ENCODE data around the gene NUBPL.

NUBPL gene

GRCh38 chr14:31678421-31679249 lies 117.4 kb downstream of the NUBPL start:
- no peak for DNase-seq (ENCODE audit: extremely low read depth, low read depth)
- TF ChIP-seq, protein P1, sequence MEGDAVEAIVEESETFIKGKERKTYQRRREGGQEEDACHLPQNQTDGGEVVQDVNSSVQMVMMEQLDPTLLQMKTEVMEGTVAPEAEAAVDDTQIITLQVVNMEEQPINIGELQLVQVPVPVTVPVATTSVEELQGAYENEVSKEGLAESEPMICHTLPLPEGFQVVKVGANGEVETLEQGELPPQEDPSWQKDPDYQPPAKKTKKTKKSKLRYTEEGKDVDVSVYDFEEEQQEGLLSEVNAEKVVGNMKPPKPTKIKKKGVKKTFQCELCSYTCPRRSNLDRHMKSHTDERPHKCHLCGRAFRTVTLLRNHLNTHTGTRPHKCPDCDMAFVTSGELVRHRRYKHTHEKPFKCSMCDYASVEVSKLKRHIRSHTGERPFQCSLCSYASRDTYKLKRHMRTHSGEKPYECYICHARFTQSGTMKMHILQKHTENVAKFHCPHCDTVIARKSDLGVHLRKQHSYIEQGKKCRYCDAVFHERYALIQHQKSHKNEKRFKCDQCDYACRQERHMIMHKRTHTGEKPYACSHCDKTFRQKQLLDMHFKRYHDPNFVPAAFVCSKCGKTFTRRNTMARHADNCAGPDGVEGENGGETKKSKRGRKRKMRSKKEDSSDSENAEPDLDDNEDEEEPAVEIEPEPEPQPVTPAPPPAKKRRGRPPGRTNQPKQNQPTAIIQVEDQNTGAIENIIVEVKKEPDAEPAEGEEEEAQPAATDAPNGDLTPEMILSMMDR (IDR thresholded peaks at IDR 0.05; ENCODE audit: low read depth, low read length, missing control alignments) = no peak
- no peak overlapping the region for H3K4me3 ChIP-seq (replicated peaks; ENCODE audit: low read depth, low read length)

DNA sequence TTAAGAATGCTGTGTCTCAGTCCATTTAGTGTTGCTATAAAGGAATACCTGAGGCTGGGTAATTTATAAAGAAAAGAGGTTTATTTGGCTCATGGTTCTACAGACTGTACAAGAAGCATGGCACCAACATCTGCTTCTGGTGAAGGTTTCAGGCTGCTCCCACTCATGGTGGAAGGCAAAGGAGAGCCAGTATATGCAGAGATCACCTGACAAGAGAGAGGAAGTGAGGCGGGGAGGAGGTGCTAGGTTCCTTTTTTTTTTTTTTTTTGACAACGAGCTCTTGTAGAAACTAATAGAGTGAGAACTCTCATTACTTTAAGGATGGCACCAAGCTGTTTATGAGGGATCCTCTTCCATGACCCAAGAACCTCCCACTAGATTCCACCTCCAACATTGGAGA lies 121.6 kb downstream of the NUBPL start:
- TF ChIP-seq, protein P1 (IDR thresholded peaks at IDR 0.05; ENCODE audit: low read depth, low read length, missing control alignments) = no peak
- H3K4me3 ChIP-seq (replicated peaks; ENCODE audit: low read depth, low read length) = no peak overlapping the region
- no peak for DNase-seq (ENCODE audit: extremely low read depth, low read depth)

- no peak for DNase-seq (ENCODE audit: extremely low read depth, low read depth)
- TF ChIP-seq, protein P1 (IDR thresholded peaks at IDR 0.05; ENCODE audit: low read depth, low read length, missing control alignments) = no peak
- H3K4me3 ChIP-seq (replicated peaks; ENCODE audit: low read depth, low read length) = no peak overlapping the region
These were observed 126.5 kb downstream of the NUBPL start for GRCh38 chr14:31687726-31688125.

DNA sequence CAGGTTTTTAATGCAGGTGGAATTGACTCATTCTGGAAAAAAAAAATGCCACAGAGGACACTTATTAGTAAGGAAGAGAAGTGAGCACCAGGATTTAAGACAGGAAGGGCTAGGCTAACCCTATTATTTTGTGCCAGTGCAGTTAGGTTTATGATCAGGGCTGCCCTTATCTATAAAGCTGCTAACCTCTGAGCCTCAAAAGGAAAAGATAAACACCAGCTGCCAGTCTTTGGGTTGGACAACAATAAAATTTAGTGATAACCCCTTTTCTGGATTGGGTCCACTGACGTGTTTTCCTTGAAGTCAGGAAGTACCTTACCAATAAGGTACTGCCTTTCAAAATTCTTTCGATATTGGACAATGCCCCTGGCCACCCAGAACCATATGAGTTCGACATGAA lies 128.9 kb downstream of the NUBPL start:
- H3K4me3 ChIP-seq (replicated peaks; ENCODE audit: low read depth, low read length) = no peak overlapping the region
- TF ChIP-seq, protein P1 (IDR thresholded peaks at IDR 0.05; ENCODE audit: low read depth, low read length, missing control alignments) = no peak
- no peak for DNase-seq (ENCODE audit: extremely low read depth, low read depth)

DNA sequence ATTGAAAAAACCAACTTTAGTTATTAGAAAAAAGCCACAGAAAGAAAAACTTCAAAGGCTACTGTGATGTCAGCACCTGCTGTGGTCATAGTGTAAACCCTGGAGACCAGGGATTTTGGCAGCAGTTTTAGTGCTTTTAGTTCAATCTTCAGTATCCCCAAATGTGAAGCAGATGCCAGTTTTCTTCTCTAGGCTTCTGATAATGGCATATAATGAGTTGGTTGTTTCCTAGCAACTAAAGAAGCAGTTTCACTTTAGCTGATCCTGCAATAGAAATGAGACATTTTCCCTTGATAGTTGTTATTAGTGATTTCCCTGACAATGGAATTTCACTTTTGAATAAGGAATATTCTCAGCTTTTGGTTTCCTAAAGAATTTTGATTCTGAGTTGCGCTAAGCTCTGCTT lies 131.2 kb downstream of the NUBPL start:
- TF ChIP-seq, protein P1 (IDR thresholded peaks at IDR 0.05; ENCODE audit: low read depth, low read length, missing control alignments) = no peak
- no peak overlapping the region for H3K4me3 ChIP-seq (replicated peaks; ENCODE audit: low read depth, low read length)
- DNase-seq (ENCODE audit: extremely low read depth, low read depth) = peak; percentile 31

- TF ChIP-seq, protein P1 (IDR thresholded peaks at IDR 0.05; ENCODE audit: low read depth, low read length, missing control alignments) = no peak
- H3K4me3 ChIP-seq (replicated peaks; ENCODE audit: low read depth, low read length) = no peak overlapping the region
- no peak for DNase-seq (ENCODE audit: extremely low read depth, low read depth)
These were observed 135.2 kb downstream of the NUBPL start for GRCh38 chr14:31696378-31696777.
